ENCODE results near the gene NLE1. TPM values are rescaled to one million over a fixed set of nuclear protein-coding genes. Genes with fewer than 3 reads are reported as not detected.
A peak's percentile ranks its signal among the peaks of the same experiment; 100 is the strongest.

NLE1 gene
- total and polyA plus RNA-seq, 2 of the 8 experiments (the other 6 are each of a cell fraction or from before 2014, with no cell fraction given), result 50.4 to 51.5 TPM

- H2BK20ac ChIP-seq (ENCODE audit: low read length), result no peak overlapping the region
- H3K27ac ChIP-seq (ENCODE audit: low read depth, low read length), result no peak overlapping the region; the same call in 1 of the 2 replicates
- no peak overlapping the region for H3K14ac ChIP-seq (ENCODE audit: insufficient read length)
- no peaks in the 10 kb centered on the region for H3K36me3 ChIP-seq (ENCODE audit: control insufficient read depth in 2 of 4, insufficient read depth in 4 of 4, low read length in 3 of 4)
- H3K27me3 ChIP-seq (replicated peaks in 1 of 4; ENCODE audit: control insufficient read depth in 3 of 4, extremely low read depth in 1 of 4, insufficient read depth in 3 of 4, low read length in 3 of 4), result no peaks in the 10 kb centered on the region
- no peaks in the 10 kb centered on the region for H3K9me3 ChIP-seq (ENCODE audit: insufficient read depth in 2 of 2, low read depth in 1 of 2, low read length in 1 of 2)
- ChIA-PET CTCF (ENCODE audit: partially characterized antibody) (interaction anchor here (0.6 to 1.4 kb wide), 3 partner anchors 31 to 1151 kb away, joined by 3 to 4 read pairs (median 3); no protein-coding TSS in a partner anchor), POLR2A (ENCODE audit: partially characterized antibody) (interaction anchor here (1.0 to 1.6 kb wide), 4 partner anchors 11 to 81 kb away, joined by 3 to 7 read pairs (median 4); partner anchors contain the start of gene RFFL)
- H3K79me1 ChIP-seq (ENCODE audit: low read depth, low read length), result no peaks in the 10 kb centered on the region; the same call in 1 of the 2 replicates
- no peak overlapping the region for H2BK12ac ChIP-seq (ENCODE audit: low read depth, low read length)
- H3K56ac ChIP-seq (replicated peaks; ENCODE audit: insufficient read length, low read depth, low read length), result no peak overlapping the region
- no peak overlapping the region for H3K23ac ChIP-seq (ENCODE audit: insufficient read length)
- peaks cover 6 to 23% (median 11%) of the 10 kb centered on the region in 4 experiments for H3K4me1 ChIP-seq (replicated peaks in 1 of 4; ENCODE audit: control insufficient read depth in 3 of 4, insufficient read depth in 4 of 4, low read length in 3 of 4)
- peak overlapping the region; percentile 74 to 86 for H3K4me2 ChIP-seq (ENCODE audit: insufficient read depth in 1 of 2, low read depth in 2 of 2, low read length in 2 of 2)
- H3K4me3 ChIP-seq (ENCODE audit: extremely low read depth in 1 of 4, insufficient read depth in 2 of 4, low read depth in 3 of 4, low read length in 4 of 4), result peak overlapping the region; percentile 53 to 86 (median 76)
- DNase-seq (ENCODE audit: low read depth in 1 of 2, low spot score in 2 of 2), result no peak
- 6% methylated on average over 26 of the region's 26 CpGs; no CpG with 5 or more reads in 1 of the 2 experiments for WGBS, 2 experiments (ENCODE audit: extremely low coverage in 1 of 2, insufficient coverage in 1 of 2, insufficient read length in 1 of 2, insufficient replicate concordance in 2 of 2, low coverage in 1 of 2, low lambda C conversion rate in 2 of 2, missing lambda C conversion rate in 1 of 2)
- peaks cover 12% of the 10 kb centered on the region; the same call in 1 of the 2 replicates for H3K23me2 ChIP-seq (ENCODE audit: low read depth, low read length)
- H3K18ac ChIP-seq (ENCODE audit: extremely low read depth, low read length), result peak overlapping the region; percentile 75
- peak overlapping the region; percentile 8 to 57 (median 51); a peak in 6 of 7 replicates for H3K9ac ChIP-seq (replicated peaks in 1 of 4; ENCODE audit: extremely low read depth in 1 of 4, low read depth in 3 of 4, low read length in 3 of 4)
- no peak overlapping the region for H4K5ac ChIP-seq (ENCODE audit: insufficient read length, low read depth, low read length)
- H2AK5ac ChIP-seq (ENCODE audit: low read depth, low read length), result no peak overlapping the region
- FAIRE-seq, result no peak
- no peak overlapping the region for H4K91ac ChIP-seq (replicated peaks; ENCODE audit: insufficient read length, low read length)
- peak overlapping the region; percentile 60 for H2BK5ac ChIP-seq (ENCODE audit: low read depth, low read length)
- no peak overlapping the region for H2BK15ac ChIP-seq (ENCODE audit: low read length)
- H3K79me2 ChIP-seq (ENCODE audit: control insufficient read depth in 1 of 2, insufficient read depth in 2 of 2, low read length in 2 of 2), result peaks cover 0 to 2% of the 10 kb centered on the region in 2 experiments; a peak in 1 of 4 replicates
- H4K8ac ChIP-seq (ENCODE audit: extremely low read depth, insufficient read depth, low read length), result peak overlapping the region; percentile 85; the same call in 1 of the 2 replicates
- H2BK120ac ChIP-seq (replicated peaks; ENCODE audit: low read depth, low read length), result no peak overlapping the region
- peak overlapping the region; percentile 17; the same call in 1 of the 2 replicates for H2AFZ ChIP-seq (ENCODE audit: low read length)
- no peaks in the 10 kb centered on the region for H4K20me1 ChIP-seq (replicated peaks in 1 of 2; ENCODE audit: control insufficient read depth in 1 of 2, insufficient read depth in 2 of 2, low read length in 2 of 2)
- H3K4ac ChIP-seq (replicated peaks; ENCODE audit: insufficient read length, low read depth, low read length), result no peak overlapping the region
- TF ChIP-seq ASH2L (IDR thresholded peaks at IDR 0.05; ENCODE audit: low read length) (peak; percentile 46), TAF1 (IDR thresholded peaks at IDR 0.05; ENCODE audit: low read depth, low read length) (0 out of 2 replicates have a peak, but pooled peaks have one; percentile 42), ZNF274 (IDR thresholded peaks at IDR 0.05; ENCODE audit: borderline replicate concordance, extremely low read depth, low read length) (no peak), SIN3A (conservative IDR thresholded peaks at IDR 0.05 in 1 of 2, IDR thresholded peaks at IDR 0.05 in 1 of 2; ENCODE audit: low read depth in 1 of 2, low read length in 2 of 2) (0 out of 4 replicates have a peak, but pooled peaks of 1 of the 2 experiments have one; percentile 22), NRF1 (IDR thresholded peaks at IDR 0.05; ENCODE audit: low read depth, low read length) (no peak), E2F6 (IDR thresholded peaks at IDR 0.05) (no peak), POLR2A (IDR thresholded peaks at IDR 0.05; ENCODE audit: control extremely low read depth in 1 of 2, low read depth in 2 of 2, low read length in 2 of 2) (no peak), KDM4A (IDR thresholded peaks at IDR 0.05; ENCODE audit: low read depth, low read length, severe bottlenecking) (peak; percentile 11), SAP30 (IDR thresholded peaks at IDR 0.05; ENCODE audit: insufficient read depth, insufficient replicate concordance, low read length) (peak; percentile 47), BRCA1 (IDR thresholded peaks at IDR 0.05; ENCODE audit: low read depth, low read length) (no peak), JUND (IDR thresholded peaks at IDR 0.05; ENCODE audit: low read length) (no peak)
Observed at GRCh38 chr17:35088356-35088880, 53.7 kb downstream of the NLE1 start.
